HepG2 (cell line): ENCODE results near the gene THSD8. TPM values are rescaled to one million over a fixed set of nuclear protein-coding genes. Genes with fewer than 3 reads are reported as not detected.

Source experiments
- BRCA1 ChIP-seq: sonication (generic); formaldehyde crosslinking; IDR thresholded peaks from 2 replicates; pipeline ENCODE4 v1.4.0; 2020; ENCODE audit warnings: missing genetic modification reagents
- MBNL3 ChIP-seq: fragments of 250-450 bp; sonication (Bioruptor Pico); conservative IDR thresholded peaks from 2 replicates; pipeline ENCODE4 v1.8.0; 2022; ENCODE audit warnings: mild to moderate bottlenecking, inconsistent platforms
- MLX ChIP-seq: IDR thresholded peaks from 2 replicates; pipeline ENCODE4 v1.6.1; 2016
- PHF8 ChIP-seq: sonication (generic); formaldehyde crosslinking; IDR thresholded peaks from 2 replicates; pipeline ENCODE4 v1.5.0; 2020; ENCODE audit warnings: missing genetic modification reagents
- STAG1 ChIP-seq: sonication (generic); formaldehyde crosslinking; IDR thresholded peaks from 2 replicates; pipeline ENCODE4 v1.4.0; 2020; ENCODE audit warnings: missing genetic modification reagents
- ZBTB46 ChIP-seq: sonication (generic); formaldehyde crosslinking; IDR thresholded peaks from 2 replicates; pipeline ENCODE4 v1.4.0; 2020; ENCODE audit warnings: mild to moderate bottlenecking, missing genetic modification reagents, borderline replicate concordance
- ZC3H4 ChIP-seq: sonication (generic); formaldehyde crosslinking; IDR thresholded peaks from 2 replicates; pipeline ENCODE4 v1.4.0; 2020; ENCODE audit warnings: missing genetic modification reagents, borderline replicate concordance
- ZMYM4 ChIP-seq: sonication (generic); formaldehyde crosslinking; IDR thresholded peaks from 2 replicates; pipeline ENCODE4 v1.8.1; 2023; ENCODE audit warnings: mild to moderate bottlenecking, missing genetic modification reagents
- ZNF101 ChIP-seq: sonication (generic); formaldehyde crosslinking; IDR thresholded peaks from 2 replicates; pipeline ENCODE4 v1.4.0; 2020; ENCODE audit warnings: mild to moderate bottlenecking, low read depth, missing genetic modification reagents, borderline replicate concordance
- ZNF550 ChIP-seq: sonication (generic); formaldehyde crosslinking; IDR thresholded peaks from 2 replicates; pipeline ENCODE4 v1.4.0; 2020; ENCODE audit warnings: mild to moderate bottlenecking, missing genetic modification reagents, borderline replicate concordance
- ZNF678 ChIP-seq: sonication (generic); formaldehyde crosslinking; IDR thresholded peaks from 2 replicates; pipeline ENCODE4 v1.4.0; 2020; ENCODE audit warnings: mild to moderate bottlenecking, missing genetic modification reagents
- ZNF816 ChIP-seq: sonication (generic); formaldehyde crosslinking; IDR thresholded peaks from 2 replicates; pipeline ENCODE4 v1.8.0; 2022; ENCODE audit warnings: missing genetic modification reagents, mild to moderate bottlenecking, borderline replicate concordance
- polyA plus RNA-seq, 8 experiments: library from polyadenylated mRNA; depleted of rRNA in 3 of 8; stranded (reverse) in 7 of 8; unstranded in 1 of 8; fragments of >200 nt; fragmentation: Illumina TruSeq in 4 of 8; extraction: Trizol in 4 of 8; gene quantifications; 2 replicates each; pipeline versions ENCODE4 v1.2.1 to v1.2.3, GENCODE V29; 2011 to 2016; ENCODE audit warnings: low read depth in 4 of 8, missing spikeins in 1 of 8, mixed read lengths in 1 of 8; ENCODE audit not compliant: insufficient read depth in 1 of 8
- total RNA-seq, 5 experiments: library from RNA; depleted of rRNA; stranded (reverse); fragments of >200 nt; fragmentation: Illumina TruSeq; extraction: Trizol; gene quantifications; 2 replicates each; pipeline ENCODE4 v1.2.3, GENCODE V29; 2016; ENCODE audit warnings: low read depth in 1 of 5
- TF ChIP-seq, protein P1 (sequence below): fragments of 450-650 bp; IDR thresholded peaks from 2 replicates; pipeline ENCODE4 v1.6.1; 2017; ENCODE audit warnings: mild to moderate bottlenecking
- TF ChIP-seq, protein P2 (sequence below): sonication (generic); formaldehyde crosslinking; conservative IDR thresholded peaks from 2 replicates; pipeline ENCODE4 v1.4.0; 2020; ENCODE audit warnings: missing genetic modification reagents
- TF ChIP-seq, protein P3 (sequence below): sonication (generic); formaldehyde crosslinking; IDR thresholded peaks from 2 replicates; pipeline ENCODE4 v1.8.0; 2022; ENCODE audit warnings: low read depth, missing genetic modification reagents
- TF ChIP-seq, protein P4 (sequence below): sonication (generic); formaldehyde crosslinking; IDR thresholded peaks from 2 replicates; pipeline ENCODE4 v1.9.0; 2021; ENCODE audit warnings: missing genetic modification reagents, borderline replicate concordance

Gene THSD8
- total and polyA plus RNA-seq, 2 of the 13 experiments (the other 11 are each of a cell fraction or from before 2014, with no cell fraction given) = 4.8 to 14.9 TPM

DNA sequence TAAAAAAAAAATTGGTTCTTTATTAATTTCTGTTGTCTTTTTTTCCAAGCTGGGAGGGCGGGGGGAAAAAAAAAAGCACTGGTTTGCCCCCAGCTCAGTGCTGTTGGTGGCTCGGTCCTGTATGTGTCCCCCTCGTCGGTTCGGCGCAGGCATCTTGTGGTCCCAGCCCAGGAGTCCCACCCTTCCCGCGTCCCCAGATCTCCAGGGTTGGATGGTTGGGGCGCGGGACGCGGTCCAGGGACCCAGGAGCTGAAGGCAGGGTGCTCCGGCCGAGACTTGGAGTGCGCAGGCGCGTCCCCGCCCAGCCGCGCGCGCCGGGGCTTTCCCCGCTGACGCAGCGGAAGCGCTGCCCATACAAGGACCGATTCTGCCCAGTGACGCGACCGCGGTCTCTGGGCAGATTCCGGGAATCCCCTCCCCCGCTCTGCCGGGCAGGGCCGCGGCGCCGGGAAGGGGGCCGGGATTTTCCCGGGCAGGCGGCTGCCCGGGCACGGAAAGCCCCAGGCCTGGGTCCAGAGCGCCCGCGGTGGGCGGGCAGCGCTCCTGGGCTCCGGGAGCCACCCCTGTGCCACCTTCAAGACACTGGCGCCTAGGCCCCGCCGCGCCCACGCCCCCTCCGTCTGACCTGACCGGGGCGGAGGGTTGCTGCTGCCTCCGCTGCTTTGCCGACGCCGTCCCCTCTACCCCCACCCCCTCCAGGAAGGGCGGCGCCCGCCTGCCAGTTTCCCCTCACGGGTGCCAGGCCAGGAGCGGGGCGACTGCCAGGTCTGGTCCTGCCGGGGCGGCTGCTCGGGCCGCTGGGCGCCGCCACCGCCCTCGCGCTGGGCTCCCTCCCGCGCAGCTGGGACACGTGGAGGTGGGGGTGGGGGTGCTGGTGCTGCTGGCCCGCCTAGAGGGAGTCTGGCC is 8.3 kb upstream of the THSD8 start (continued):
- TF ChIP-seq STAG1 (CRISPR knock-in tag) (no peak), ZMYM4 (CRISPR knock-in tag) (no peak; the same call in 1 of the 2 replicates), PHF8 (CRISPR knock-in tag) (peak; percentile 60), ZC3H4 (no peak), MBNL3 (CRISPR knock-in tag) (no peak), ZNF101 (CRISPR knock-in tag) (no peak), BRCA1 (CRISPR knock-in tag) (no peak), ZNF678 (CRISPR knock-in tag) (no peak), ZBTB46 (CRISPR knock-in tag) (no peak), ZNF550 (no peak), MLX (CRISPR knock-in tag) (no peak), ZNF816 (no peak; the same call in 1 of the 2 replicates)
- TF ChIP-seq, protein P1, sequence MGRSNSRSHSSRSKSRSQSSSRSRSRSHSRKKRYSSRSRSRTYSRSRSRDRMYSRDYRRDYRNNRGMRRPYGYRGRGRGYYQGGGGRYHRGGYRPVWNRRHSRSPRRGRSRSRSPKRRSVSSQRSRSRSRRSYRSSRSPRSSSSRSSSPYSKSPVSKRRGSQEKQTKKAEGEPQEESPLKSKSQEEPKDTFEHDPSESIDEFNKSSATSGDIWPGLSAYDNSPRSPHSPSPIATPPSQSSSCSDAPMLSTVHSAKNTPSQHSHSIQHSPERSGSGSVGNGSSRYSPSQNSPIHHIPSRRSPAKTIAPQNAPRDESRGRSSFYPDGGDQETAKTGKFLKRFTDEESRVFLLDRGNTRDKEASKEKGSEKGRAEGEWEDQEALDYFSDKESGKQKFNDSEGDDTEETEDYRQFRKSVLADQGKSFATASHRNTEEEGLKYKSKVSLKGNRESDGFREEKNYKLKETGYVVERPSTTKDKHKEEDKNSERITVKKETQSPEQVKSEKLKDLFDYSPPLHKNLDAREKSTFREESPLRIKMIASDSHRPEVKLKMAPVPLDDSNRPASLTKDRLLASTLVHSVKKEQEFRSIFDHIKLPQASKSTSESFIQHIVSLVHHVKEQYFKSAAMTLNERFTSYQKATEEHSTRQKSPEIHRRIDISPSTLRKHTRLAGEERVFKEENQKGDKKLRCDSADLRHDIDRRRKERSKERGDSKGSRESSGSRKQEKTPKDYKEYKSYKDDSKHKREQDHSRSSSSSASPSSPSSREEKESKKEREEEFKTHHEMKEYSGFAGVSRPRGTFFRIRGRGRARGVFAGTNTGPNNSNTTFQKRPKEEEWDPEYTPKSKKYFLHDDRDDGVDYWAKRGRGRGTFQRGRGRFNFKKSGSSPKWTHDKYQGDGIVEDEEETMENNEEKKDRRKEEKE = no peak
- TF ChIP-seq, protein P2, sequence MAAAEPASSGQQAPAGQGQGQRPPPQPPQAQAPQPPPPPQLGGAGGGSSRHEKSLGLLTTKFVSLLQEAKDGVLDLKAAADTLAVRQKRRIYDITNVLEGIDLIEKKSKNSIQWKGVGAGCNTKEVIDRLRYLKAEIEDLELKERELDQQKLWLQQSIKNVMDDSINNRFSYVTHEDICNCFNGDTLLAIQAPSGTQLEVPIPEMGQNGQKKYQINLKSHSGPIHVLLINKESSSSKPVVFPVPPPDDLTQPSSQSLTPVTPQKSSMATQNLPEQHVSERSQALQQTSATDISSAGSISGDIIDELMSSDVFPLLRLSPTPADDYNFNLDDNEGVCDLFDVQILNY (CRISPR knock-in tag) = no peak
- TF ChIP-seq, protein P3, sequence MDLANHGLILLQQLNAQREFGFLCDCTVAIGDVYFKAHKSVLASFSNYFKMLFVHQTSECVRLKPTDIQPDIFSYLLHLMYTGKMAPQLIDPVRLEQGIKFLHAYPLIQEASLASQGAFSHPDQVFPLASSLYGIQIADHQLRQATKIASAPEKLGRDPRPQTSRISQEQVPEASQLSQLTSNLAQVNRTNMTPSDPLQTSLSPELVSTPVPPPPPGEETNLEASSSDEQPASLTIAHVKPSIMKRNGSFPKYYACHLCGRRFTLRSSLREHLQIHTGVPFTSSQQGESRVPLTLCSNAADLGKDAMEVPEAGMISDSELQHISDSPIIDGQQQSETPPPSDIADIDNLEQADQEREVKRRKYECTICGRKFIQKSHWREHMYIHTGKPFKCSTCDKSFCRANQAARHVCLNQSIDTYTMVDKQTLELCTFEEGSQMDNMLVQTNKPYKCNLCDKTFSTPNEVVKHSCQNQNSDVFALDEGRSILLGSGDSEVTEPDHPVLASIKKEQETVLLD (CRISPR knock-in tag) = peak; percentile 74
- TF ChIP-seq, protein P4, sequence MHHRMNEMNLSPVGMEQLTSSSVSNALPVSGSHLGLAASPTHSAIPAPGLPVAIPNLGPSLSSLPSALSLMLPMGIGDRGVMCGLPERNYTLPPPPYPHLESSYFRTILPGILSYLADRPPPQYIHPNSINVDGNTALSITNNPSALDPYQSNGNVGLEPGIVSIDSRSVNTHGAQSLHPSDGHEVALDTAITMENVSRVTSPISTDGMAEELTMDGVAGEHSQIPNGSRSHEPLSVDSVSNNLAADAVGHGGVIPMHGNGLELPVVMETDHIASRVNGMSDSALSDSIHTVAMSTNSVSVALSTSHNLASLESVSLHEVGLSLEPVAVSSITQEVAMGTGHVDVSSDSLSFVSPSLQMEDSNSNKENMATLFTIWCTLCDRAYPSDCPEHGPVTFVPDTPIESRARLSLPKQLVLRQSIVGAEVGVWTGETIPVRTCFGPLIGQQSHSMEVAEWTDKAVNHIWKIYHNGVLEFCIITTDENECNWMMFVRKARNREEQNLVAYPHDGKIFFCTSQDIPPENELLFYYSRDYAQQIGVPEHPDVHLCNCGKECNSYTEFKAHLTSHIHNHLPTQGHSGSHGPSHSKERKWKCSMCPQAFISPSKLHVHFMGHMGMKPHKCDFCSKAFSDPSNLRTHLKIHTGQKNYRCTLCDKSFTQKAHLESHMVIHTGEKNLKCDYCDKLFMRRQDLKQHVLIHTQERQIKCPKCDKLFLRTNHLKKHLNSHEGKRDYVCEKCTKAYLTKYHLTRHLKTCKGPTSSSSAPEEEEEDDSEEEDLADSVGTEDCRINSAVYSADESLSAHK (CRISPR knock-in tag) = no peak
